HCT116 (cell line): ENCODE data around the gene SLC16A1. TPM values are rescaled to one million over a fixed set of nuclear protein-coding genes. Genes with fewer than 3 reads are reported as not detected.

Experiments
- ATAC-seq: fragments of 200-7000 bp; cut with Tn5 transposase; 2 replicates; pipeline ENCODE4 v1.9.1; 2020; ENCODE audit warnings: mild to moderate bottlenecking, moderate library complexity
- BruUV-seq: library from RNA; stranded (reverse); fragments of 400-500 nt; replicated peaks from 2 replicates; lab custom pipeline; 2021; lab: Mats Ljungman, UMichigan
- CTCF ChIA-PET: fragments of 300-600 bp; sonication (Branson Sonifier 250); formaldehyde crosslinking; loops from one replicate; lab custom pipeline; 2021; ENCODE audit warnings: antibody characterized with exemption; lab: Charles Lee
- POLR2A ChIA-PET: fragments of 300-600, 350-600 bp; sonication (Branson Sonifier 250); formaldehyde crosslinking; loops from one replicate; lab custom pipeline; 2021; ENCODE audit warnings: antibody characterized with exemption; lab: Charles Lee
- RAD21 ChIA-PET, 2 experiments: fragments of 300-600 bp; sonication (Branson Sonifier 250); formaldehyde crosslinking; loops; one replicate each; lab custom pipeline; 2023; ENCODE audit warnings: low total read pairs in 2 of 2; ENCODE audit not compliant: uncharacterized antibody in 2 of 2, unreplicated experiment in 2 of 2, low non-redundant PET in 1 of 2; lab: Charles Lee
- DNase-seq: peaks from one replicate; pipeline ENCODE4 v3.0.0-alpha.2; 2010; ENCODE audit warnings: low read depth, low spot score
- H2AFZ ChIP-seq: fragments of 200-600 bp; shearing (Covaris generic), sonication (generic); 2 replicates; pipeline ENCODE4 v1.6.1; 2017; ENCODE audit warnings: low read depth, mixed run types, mixed read lengths, antibody characterized with exemption, low read length; ENCODE audit not compliant: poor library complexity, severe bottlenecking
- H3K27ac ChIP-seq: 2 replicates; pipeline ENCODE4 v1.5.1; 2012; ENCODE audit warnings: low read depth, low read length
- H3K27me3 ChIP-seq: fragments of 200-600 bp; sonication (generic); 2 replicates; pipeline ENCODE4 v1.6.1; 2016; ENCODE audit warnings: mixed run types, low read length, mixed read lengths; ENCODE audit not compliant: insufficient read depth
- H3K36me3 ChIP-seq, 2 experiments: fragments of 200-500 bp in 1 of 2; fragments of 200-600 bp in 1 of 2; sonication (Bioruptor generic) in 1 of 2; sonication (generic) in 1 of 2; 2 replicates each; pipeline versions ENCODE4 v1.5.1 to v1.6.1; 2014 to 2016; ENCODE audit warnings: low read length in 2 of 2, inconsistent platforms in 1 of 2, mixed read lengths in 1 of 2, mixed run types in 1 of 2; ENCODE audit not compliant: insufficient read depth in 2 of 2, control insufficient read depth in 1 of 2
- H3K4me1 ChIP-seq, 2 experiments: fragments of 200-600 bp in 1 of 2; sonication (generic) in 1 of 2; 2 replicates each; pipeline versions ENCODE4 v1.5.1 to v1.6.1; 2012 to 2017; ENCODE audit warnings: low read length in 2 of 2, inconsistent platforms in 1 of 2, mild to moderate bottlenecking in 1 of 2, mixed read lengths in 1 of 2, mixed run types in 1 of 2, moderate library complexity in 1 of 2; ENCODE audit not compliant: insufficient read depth in 2 of 2, control insufficient read depth in 1 of 2
- H3K4me2 ChIP-seq: fragments of 200-600 bp; sonication (generic); 2 replicates; pipeline ENCODE4 v1.6.1; 2017; ENCODE audit warnings: mixed run types, low read length, mixed read lengths
- H3K4me3 ChIP-seq, 2 experiments: fragments of 200-600 bp in 1 of 2; sonication (generic) in 1 of 2; replicated peaks in 1 of 2; 2 replicates each; pipeline ENCODE4 v1.5.1; 2011 to 2016; ENCODE audit warnings: low read length in 2 of 2, control low read depth in 1 of 2, low read depth in 1 of 2, mild to moderate bottlenecking in 1 of 2, mixed read lengths in 1 of 2, mixed run types in 1 of 2
- H3K79me2 ChIP-seq: fragments of 200-600 bp; sonication (generic); 2 replicates; pipeline ENCODE4 v1.6.1; 2017; ENCODE audit warnings: mild to moderate bottlenecking, mixed run types, low read length, moderate library complexity, mixed read lengths; ENCODE audit not compliant: insufficient read depth
- H3K9ac ChIP-seq: fragments of 200-600 bp; sonication (generic); 2 replicates; pipeline ENCODE4 v1.6.1; 2016; ENCODE audit warnings: low read length, mixed read lengths
- H3K9me2 ChIP-seq: fragments of 200-600 bp; sonication (generic), shearing (Covaris generic); 2 replicates; pipeline ENCODE4 v1.6.1; 2017; ENCODE audit warnings: mixed run types, mild to moderate bottlenecking, moderate library complexity; ENCODE audit not compliant: insufficient read depth
- H3K9me3 ChIP-seq, 2 experiments: fragments of 200-500 bp in 1 of 2; fragments of 200-600 bp in 1 of 2; sonication (Bioruptor generic) in 1 of 2; sonication (generic) in 1 of 2; 2 replicates each; pipeline ENCODE4 v1.6.1; 2014 to 2017; ENCODE audit warnings: low read length in 2 of 2, mixed read lengths in 2 of 2, inconsistent platforms in 1 of 2, low read depth in 1 of 2, mild to moderate bottlenecking in 1 of 2, mixed run types in 1 of 2, moderate library complexity in 1 of 2; ENCODE audit not compliant: control insufficient read depth in 1 of 2, insufficient read depth in 1 of 2
- H4K20me1 ChIP-seq: fragments of 200-600 bp; sonication (generic), shearing (Covaris generic); 2 replicates; pipeline ENCODE4 v1.6.1; 2017; ENCODE audit warnings: mixed run types, mild to moderate bottlenecking, moderate library complexity; ENCODE audit not compliant: insufficient read depth
- ATF3 ChIP-seq: IDR thresholded peaks from 2 replicates; pipeline ENCODE4 v1.6.1; 2012
- EGR1 ChIP-seq: IDR thresholded peaks from 2 replicates; pipeline ENCODE4 v1.6.1; 2012; ENCODE audit warnings: low read depth
- ELF1 ChIP-seq: IDR thresholded peaks from 2 replicates; pipeline ENCODE4 v1.6.1; 2012; ENCODE audit warnings: low read depth, borderline replicate concordance
- EZH2 ChIP-seq: fragments of 200-600 bp; sonication (generic); IDR thresholded peaks from 2 replicates; pipeline ENCODE4 v1.6.1; 2017; ENCODE audit warnings: antibody characterized with exemption, mixed run types
- EZH2phosphoT487 ChIP-seq: fragments of 200-600 bp; IDR thresholded peaks from 2 replicates; pipeline ENCODE4 v1.6.1; 2018; ENCODE audit warnings: antibody characterized with exemption, borderline replicate concordance
- FOSL1 ChIP-seq: IDR thresholded peaks from 2 replicates; pipeline ENCODE4 v1.6.1; 2012; ENCODE audit warnings: low read depth
- JUND ChIP-seq: IDR thresholded peaks from 2 replicates; pipeline ENCODE4 v1.6.1; 2012
- POLR2A ChIP-seq: IDR thresholded peaks from 2 replicates; pipeline ENCODE4 v1.7.0; 2011; ENCODE audit warnings: borderline replicate concordance; ENCODE audit not compliant: insufficient read depth, insufficient read length; ENCODE audit errors: extremely low read depth
- POLR2AphosphoS5 ChIP-seq: IDR thresholded peaks from 2 replicates; pipeline ENCODE4 v1.6.1; 2011; ENCODE audit warnings: mild to moderate bottlenecking, low read depth, low read length, moderate library complexity
- RAD21 ChIP-seq: IDR thresholded peaks from 2 replicates; pipeline ENCODE4 v1.6.1; 2012; ENCODE audit warnings: low read depth, mild to moderate bottlenecking
- REST ChIP-seq: IDR thresholded peaks from 2 replicates; pipeline ENCODE4 v1.6.1; 2012; ENCODE audit warnings: low read depth
- SIN3A ChIP-seq: IDR thresholded peaks from 2 replicates; pipeline ENCODE4 v1.6.1; 2012; ENCODE audit warnings: low read depth
- SP1 ChIP-seq: IDR thresholded peaks from 2 replicates; pipeline ENCODE4 v1.6.1; 2012; ENCODE audit warnings: low read depth
- SRF ChIP-seq: IDR thresholded peaks from 2 replicates; pipeline ENCODE4 v1.6.1; 2012; ENCODE audit warnings: low read depth
- TCF7L2 ChIP-seq: IDR thresholded peaks from 2 replicates; pipeline ENCODE4 v1.7.0; 2011; ENCODE audit warnings: borderline replicate concordance, inconsistent platforms; ENCODE audit not compliant: insufficient read depth, insufficient read length; ENCODE audit errors: extremely low read depth
- YY1 ChIP-seq: IDR thresholded peaks from 2 replicates; pipeline ENCODE4 v1.6.1; 2011; ENCODE audit warnings: low read length, low read depth, moderate library complexity, mild to moderate bottlenecking; ENCODE audit not compliant: insufficient replicate concordance; ENCODE audit errors: extremely low read depth
- ZFX ChIP-seq: fragments of 450-650 bp; IDR thresholded peaks from 2 replicates; pipeline ENCODE4 v1.6.1; 2017
- intact Hi-C: fragments of 100-400 bp; cut with micrococcal nuclease; formaldehyde crosslinking; loops from 2 replicates; pipeline ENCODE4 v1.10.0; 2022
- total RNA-seq: library from RNA; stranded (reverse); gene quantifications from one replicate; pipeline ENCODE4 v1.2.1, GENCODE V29; 2021; ENCODE audit not compliant: unreplicated experiment
- TF ChIP-seq, protein P1 (sequence below): IDR thresholded peaks from 2 replicates; pipeline ENCODE4 v1.6.1; 2011; ENCODE audit warnings: mild to moderate bottlenecking, low read length, moderate library complexity; ENCODE audit not compliant: insufficient replicate concordance; ENCODE audit errors: extremely low read depth
- TF ChIP-seq, protein P2 (sequence below), 3 experiments: fragments of 200-600 bp in 1 of 3; sonication (generic) in 1 of 3; IDR thresholded peaks in 2 of 3; conservative IDR thresholded peaks in 1 of 3; 2 replicates each; pipeline ENCODE4 v1.5.1; 2012 to 2017; ENCODE audit warnings: low read depth in 2 of 3, low read length in 2 of 3, antibody characterized with exemption in 1 of 3, borderline replicate concordance in 1 of 3, control low read depth in 1 of 3, mild to moderate bottlenecking in 1 of 3, mixed read lengths in 1 of 3, mixed run types in 1 of 3, moderate library complexity in 1 of 3; ENCODE audit not compliant: insufficient read depth in 1 of 3
- TF ChIP-seq, protein P3 (sequence below): IDR thresholded peaks from 2 replicates; pipeline ENCODE4 v1.6.1; 2012

SLC16A1 gene
- total RNA-seq, 1 experiment from 2014 or later, result 96.7 TPM

GRCh38 chr1:113002297-113002696, 46.3 kb upstream of the SLC16A1 start:
- CTCF ChIA-PET, result no interaction called here

More at GRCh38 chr1:113002297-113002696, 46.3 kb upstream of the SLC16A1 start:
- Histone ChIP-seq H3K36me3 (no peaks in the 10 kb centered on the region), H3K4me1 (no peaks in the 10 kb centered on the region), H4K20me1 (no peaks in the 10 kb centered on the region), H3K27ac (no peak overlapping the region), H3K9me3 (no peaks in the 10 kb centered on the region), H2AFZ (no peak overlapping the region), H3K9ac (no peak overlapping the region), H3K27me3 (no peaks in the 10 kb centered on the region), H3K4me2 (no peak overlapping the region), H3K79me2 (no peaks in the 10 kb centered on the region), H3K4me3 (no peak overlapping the region), H3K9me2 (no peaks in the 10 kb centered on the region)
- BruUV-seq, result no TSS peak
- intact Hi-C loops, result no loop called here
- RAD21 ChIA-PET, result no interaction called here
- TF ChIP-seq FOSL1 (no peak), RAD21 (no peak), YY1 (no peak), REST (no peak), POLR2AphosphoS5 (no peak), EZH2 (no peak), ELF1 (no peak), SRF (no peak), ATF3 (no peak), EGR1 (no peak), JUND (no peak), POLR2A (no peak), ZFX (no peak), EZH2phosphoT487 (no peak), SP1 (no peak), SIN3A (no peak), TCF7L2 (no peak)
- TF ChIP-seq, protein P1, sequence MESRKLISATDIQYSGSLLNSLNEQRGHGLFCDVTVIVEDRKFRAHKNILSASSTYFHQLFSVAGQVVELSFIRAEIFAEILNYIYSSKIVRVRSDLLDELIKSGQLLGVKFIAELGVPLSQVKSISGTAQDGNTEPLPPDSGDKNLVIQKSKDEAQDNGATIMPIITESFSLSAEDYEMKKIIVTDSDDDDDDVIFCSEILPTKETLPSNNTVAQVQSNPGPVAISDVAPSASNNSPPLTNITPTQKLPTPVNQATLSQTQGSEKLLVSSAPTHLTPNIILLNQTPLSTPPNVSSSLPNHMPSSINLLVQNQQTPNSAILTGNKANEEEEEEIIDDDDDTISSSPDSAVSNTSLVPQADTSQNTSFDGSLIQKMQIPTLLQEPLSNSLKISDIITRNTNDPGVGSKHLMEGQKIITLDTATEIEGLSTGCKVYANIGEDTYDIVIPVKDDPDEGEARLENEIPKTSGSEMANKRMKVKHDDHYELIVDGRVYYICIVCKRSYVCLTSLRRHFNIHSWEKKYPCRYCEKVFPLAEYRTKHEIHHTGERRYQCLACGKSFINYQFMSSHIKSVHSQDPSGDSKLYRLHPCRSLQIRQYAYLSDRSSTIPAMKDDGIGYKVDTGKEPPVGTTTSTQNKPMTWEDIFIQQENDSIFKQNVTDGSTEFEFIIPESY, result no peak
- TF ChIP-seq, protein P2, sequence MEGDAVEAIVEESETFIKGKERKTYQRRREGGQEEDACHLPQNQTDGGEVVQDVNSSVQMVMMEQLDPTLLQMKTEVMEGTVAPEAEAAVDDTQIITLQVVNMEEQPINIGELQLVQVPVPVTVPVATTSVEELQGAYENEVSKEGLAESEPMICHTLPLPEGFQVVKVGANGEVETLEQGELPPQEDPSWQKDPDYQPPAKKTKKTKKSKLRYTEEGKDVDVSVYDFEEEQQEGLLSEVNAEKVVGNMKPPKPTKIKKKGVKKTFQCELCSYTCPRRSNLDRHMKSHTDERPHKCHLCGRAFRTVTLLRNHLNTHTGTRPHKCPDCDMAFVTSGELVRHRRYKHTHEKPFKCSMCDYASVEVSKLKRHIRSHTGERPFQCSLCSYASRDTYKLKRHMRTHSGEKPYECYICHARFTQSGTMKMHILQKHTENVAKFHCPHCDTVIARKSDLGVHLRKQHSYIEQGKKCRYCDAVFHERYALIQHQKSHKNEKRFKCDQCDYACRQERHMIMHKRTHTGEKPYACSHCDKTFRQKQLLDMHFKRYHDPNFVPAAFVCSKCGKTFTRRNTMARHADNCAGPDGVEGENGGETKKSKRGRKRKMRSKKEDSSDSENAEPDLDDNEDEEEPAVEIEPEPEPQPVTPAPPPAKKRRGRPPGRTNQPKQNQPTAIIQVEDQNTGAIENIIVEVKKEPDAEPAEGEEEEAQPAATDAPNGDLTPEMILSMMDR (IDR thresholded peaks at IDR 0.05 in 2 of 3, conservative IDR thresholded peaks at IDR 0.05 in 1 of 3; ENCODE audit: borderline replicate concordance in 1 of 3, insufficient read depth in 1 of 3, low read depth in 2 of 3, low read length in 2 of 3), result no peak
- TF ChIP-seq, protein P3, sequence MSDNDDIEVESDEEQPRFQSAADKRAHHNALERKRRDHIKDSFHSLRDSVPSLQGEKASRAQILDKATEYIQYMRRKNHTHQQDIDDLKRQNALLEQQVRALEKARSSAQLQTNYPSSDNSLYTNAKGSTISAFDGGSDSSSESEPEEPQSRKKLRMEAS, result no peak
- DNase-seq (no peak), ATAC-seq (no peak)
- POLR2A ChIA-PET, result no interaction called here
